GM21515 (cell line): Measurements from ENCODE around the gene HIF1AN.

Experiments used
- ATAC-seq: cut with Tn5 transposase; IDR thresholded peaks from one replicate; pipeline ENCODE4 v1.9.1; 2021; ENCODE audit not compliant: unreplicated experiment

The HIF1AN gene

GRCh38 chr10:100535715-100536353, at the start of gene HIF1AN:
HIF1AN (plus strand) TSS chr10:100535943; CDS start chr10:100535959, 16 bp downstream.
- peak; percentile 97 for ATAC-seq

GRCh38 chr10:100487529-100487928, 48.2 kb upstream of the HIF1AN start:
- no peak for ATAC-seq

GRCh38 chr10:100489396-100489795, 46.3 kb upstream of the HIF1AN start:
- ATAC-seq: no peak

- ATAC-seq: no peak
Measured at GRCh38 chr10:100490531-100490930, 45.2 kb upstream of the HIF1AN start.

- no peak for ATAC-seq
Measured at GRCh38 chr10:100496567-100496966, 39.2 kb upstream of the HIF1AN start.

- no peak for ATAC-seq
Measured at GRCh38 chr10:100498059-100498458, 37.7 kb upstream of the HIF1AN start.

- ATAC-seq: no peak
Measured at GRCh38 chr10:100501423-100501822, 34.3 kb upstream of the HIF1AN start.

- no peak for ATAC-seq
Measured at GRCh38 chr10:100502926-100503494, 32.7 kb upstream of the HIF1AN start.

GRCh38 chr10:100504096-100504495, 31.6 kb upstream of the HIF1AN start:
- ATAC-seq: no peak

- ATAC-seq: no peak
Measured at GRCh38 chr10:100505164-100505563, 30.6 kb upstream of the HIF1AN start.

- no peak for ATAC-seq
Measured at GRCh38 chr10:100506596-100507356, 29.0 kb upstream of the HIF1AN start.

GRCh38 chr10:100507357-100507732, 28.4 kb upstream of the HIF1AN start:
- no peak for ATAC-seq

- ATAC-seq: no peak
Measured at GRCh38 chr10:100508266-100508665, 27.5 kb upstream of the HIF1AN start.

- no peak for ATAC-seq
Measured at GRCh38 chr10:100508691-100509150, 27.0 kb upstream of the HIF1AN start.

- ATAC-seq: no peak
Measured at GRCh38 chr10:100509241-100509840, 26.4 kb upstream of the HIF1AN start.

GRCh38 chr10:100510533-100511308, 25.0 kb upstream of the HIF1AN start:
- ATAC-seq: no peak

- no peak for ATAC-seq
Measured at GRCh38 chr10:100515612-100516011, 20.1 kb upstream of the HIF1AN start.

- no peak for ATAC-seq
Measured at GRCh38 chr10:100516847-100517246, 18.9 kb upstream of the HIF1AN start.

- ATAC-seq: no peak
Measured at GRCh38 chr10:100518761-100519241, 16.9 kb upstream of the HIF1AN start.

GRCh38 chr10:100519311-100520051, 16.3 kb upstream of the HIF1AN start, which contains the start of gene SEC31B:
SEC31B (minus strand) TSS chr10:100519861; CDS start chr10:100516952, 2,909 bp downstream.
- no peak for ATAC-seq
